Chondrocyte (in vitro differentiated cells): ENCODE results near the gene GARS1. TPM values are rescaled to one million over a fixed set of nuclear protein-coding genes. Genes with fewer than 3 reads are reported as not detected.
A peak's percentile ranks its signal among the peaks of the same experiment; 100 is the strongest.
"Not testable (repeated sequence)": the region's sequence is repeated elsewhere in the genome, so short reads cannot be mapped to it uniquely, and the experiment has no call there.

Experiments
- DNase-seq: peaks from one replicate; pipeline ENCODE4 v3.0.0; 2021; ENCODE audit warnings: mixed read lengths, low spot score
- H3K27ac Mint-ChIP-seq: one replicate; pipeline ENCODE4 v1.8.0; 2021; ENCODE audit warnings: mild to moderate bottlenecking, moderate library complexity, mixed read lengths; ENCODE audit not compliant: unreplicated experiment
- H3K27me3 Mint-ChIP-seq: 2 replicates; pipeline ENCODE4 v1.8.0; 2021; ENCODE audit warnings: low read depth, mixed read lengths
- H3K36me3 Mint-ChIP-seq: 2 replicates; pipeline ENCODE4 v1.8.0; 2021; ENCODE audit warnings: low read depth, mixed read lengths
- H3K4me1 Mint-ChIP-seq: 2 replicates; pipeline ENCODE4 v1.8.0; 2021; ENCODE audit warnings: low read depth, mild to moderate bottlenecking, mixed read lengths
- H3K4me3 Mint-ChIP-seq: one replicate; pipeline ENCODE4 v1.8.0; 2021; ENCODE audit warnings: mild to moderate bottlenecking, moderate library complexity, mixed read lengths; ENCODE audit not compliant: unreplicated experiment
- H3K9me3 Mint-ChIP-seq: 2 replicates; pipeline ENCODE4 v1.8.0; 2021; ENCODE audit warnings: low read depth, mixed read lengths
- CTCF ChIP-seq: fragments of 200-600 bp; sonication (generic); IDR thresholded peaks from 2 replicates; pipeline ENCODE4 v1.5.0; 2021; ENCODE audit warnings: antibody characterized with exemption, mild to moderate bottlenecking, moderate library complexity
- total RNA-seq: library from RNA; stranded (reverse); gene quantifications from 3 replicates; pipeline ENCODE4 v1.2.1, GENCODE V29; 2021

GARS1 gene
- total RNA-seq, 1 donor from 2014 or later: 581 TPM

- H3K9me3 Mint-ChIP-seq: no peaks in the 10 kb centered on the region
- no peak for TF ChIP-seq CTCF
- no peak for DNase-seq
- no peaks in the 10 kb centered on the region for H3K4me1 Mint-ChIP-seq
- no peaks in the 10 kb centered on the region for H3K27me3 Mint-ChIP-seq
- H3K27ac Mint-ChIP-seq: peak overlapping the region; percentile 8
- H3K4me3 Mint-ChIP-seq: no peak overlapping the region
- peaks cover 43% of the 10 kb centered on the region for H3K36me3 Mint-ChIP-seq
Observed at GRCh38 chr7:30634634-30635201, 40.0 kb downstream of the GARS1 start.

GRCh38 chr7:30635798-30636197, 41.1 kb downstream of the GARS1 start:
- DNase-seq: no peak
- Mint-ChIP-seq H3K36me3 (peaks cover 43% of the 10 kb centered on the region), H3K9me3 (no peaks in the 10 kb centered on the region), H3K4me1 (no peaks in the 10 kb centered on the region), H3K27ac (no peak overlapping the region), H3K27me3 (no peaks in the 10 kb centered on the region), H3K4me3 (no peak overlapping the region)
- no peak for TF ChIP-seq CTCF

DNA sequence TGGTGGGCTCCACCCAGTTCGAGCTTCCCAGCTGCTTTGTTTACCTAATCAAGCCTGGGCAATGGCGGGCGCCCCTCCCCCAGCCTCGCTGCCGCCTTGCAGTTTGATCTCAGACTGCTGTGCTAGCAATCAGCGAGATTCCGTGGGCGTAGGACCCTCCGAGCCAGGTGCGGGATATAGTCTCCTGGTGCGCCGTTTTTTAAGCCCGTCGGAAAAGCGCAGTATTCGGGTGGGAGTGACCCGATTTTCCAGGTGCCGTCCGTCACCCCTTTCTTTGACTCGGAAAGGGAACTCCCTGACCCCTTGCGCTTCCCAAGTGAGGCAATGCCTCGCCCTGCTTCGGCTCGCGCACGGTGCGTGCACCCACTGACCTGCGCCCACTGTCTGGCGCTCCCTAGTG, 47.6 kb downstream of the GARS1 start:
- H3K4me3 Mint-ChIP-seq, H3K9me3 Mint-ChIP-seq, H3K27ac Mint-ChIP-seq, H3K4me1 Mint-ChIP-seq, H3K27me3 Mint-ChIP-seq, DNase-seq: not testable (repeated sequence)
- peaks cover 20% of the 10 kb centered on the region for H3K36me3 Mint-ChIP-seq

GRCh38 chr7:30642789-30643188, 48.1 kb downstream of the GARS1 start:
- peaks cover 21% of the 10 kb centered on the region for H3K36me3 Mint-ChIP-seq
- DNase-seq: no peak

DNA sequence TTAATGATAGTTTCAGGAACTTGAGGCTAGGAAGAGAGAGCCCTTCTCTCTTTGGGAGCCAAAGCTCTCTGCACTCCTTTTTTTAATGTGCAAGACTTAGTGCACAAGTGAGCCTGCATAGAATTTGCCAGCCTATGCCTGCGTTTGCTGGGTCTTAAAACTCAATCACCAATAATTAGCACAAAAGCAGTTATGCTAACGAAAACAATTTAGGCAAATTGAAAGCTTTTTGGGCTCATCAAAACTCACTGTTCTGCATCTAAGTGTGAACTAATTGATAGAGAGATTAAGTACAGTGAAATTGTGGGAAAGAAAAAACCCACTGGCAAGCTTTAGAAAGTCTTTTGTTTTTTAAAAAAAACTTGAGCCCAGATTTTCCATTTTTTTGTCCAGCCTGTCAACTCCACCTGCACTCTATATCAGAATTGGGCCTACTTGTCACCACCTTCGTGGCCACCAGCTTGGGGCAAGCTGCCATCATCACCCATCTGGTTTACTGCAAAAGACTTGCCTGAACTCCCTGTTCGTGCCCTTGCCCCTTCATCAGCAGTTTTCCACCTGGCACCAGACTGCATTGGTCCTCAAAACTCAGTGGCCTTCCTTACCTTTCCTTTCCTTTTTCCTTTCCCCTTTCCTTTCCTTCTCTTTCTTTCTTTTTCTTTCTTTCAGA, 49.7 kb downstream of the GARS1 start:
- H3K4me3 Mint-ChIP-seq: no peak overlapping the region
- H3K4me1 Mint-ChIP-seq: no peaks in the 10 kb centered on the region
- no peak for TF ChIP-seq CTCF

More at GRCh38 chr7:30642789-30643188, 48.1 kb downstream of the GARS1 start:
- Mint-ChIP-seq H3K9me3 (no peaks in the 10 kb centered on the region), H3K4me1 (no peaks in the 10 kb centered on the region), H3K27me3 (no peaks in the 10 kb centered on the region), H3K27ac (no peak overlapping the region), H3K4me3 (no peak overlapping the region)
- no peak for TF ChIP-seq CTCF

DNA sequence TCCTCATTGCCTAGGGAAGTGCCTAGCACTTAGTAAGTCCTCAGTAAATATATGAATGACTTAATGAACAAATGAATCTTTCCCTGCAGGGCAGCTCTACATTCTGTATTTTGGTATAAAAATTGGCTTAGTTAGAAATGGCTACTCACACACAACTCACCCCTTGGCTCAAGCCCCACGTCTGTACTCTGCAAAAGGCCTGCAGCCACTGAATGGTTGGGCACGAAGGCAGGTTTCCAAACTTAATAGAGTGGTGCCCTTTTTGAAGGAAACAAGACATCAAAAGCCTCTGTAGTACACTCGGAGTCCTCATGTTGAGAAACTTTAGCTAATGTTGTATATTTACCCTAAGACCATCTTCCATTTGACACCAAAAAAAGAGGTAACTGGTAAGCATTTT, 51.0 kb downstream of the GARS1 start:
- H3K9me3 Mint-ChIP-seq: no peaks in the 10 kb centered on the region
- no peak for TF ChIP-seq CTCF
- no peak overlapping the region for H3K27ac Mint-ChIP-seq
- no peaks in the 10 kb centered on the region for H3K27me3 Mint-ChIP-seq
- peaks cover 21% of the 10 kb centered on the region for H3K36me3 Mint-ChIP-seq
- DNase-seq: no peak
- H3K4me1 Mint-ChIP-seq: no peaks in the 10 kb centered on the region
- H3K4me3 Mint-ChIP-seq: no peak overlapping the region

More for the DNA sequence above, 49.7 kb downstream of the GARS1 start:
- DNase-seq: no peak
- Mint-ChIP-seq H3K36me3 (peaks cover 21% of the 10 kb centered on the region), H3K27me3 (no peaks in the 10 kb centered on the region), H3K9me3 (no peaks in the 10 kb centered on the region), H3K27ac (no peak overlapping the region)
